Panc1 (cell line): ENCODE results near the gene DYNC2LI1. TPM values are rescaled to one million over a fixed set of nuclear protein-coding genes. Genes with fewer than 3 reads are reported as not detected.

Experiments
- ATAC-seq: fragments of 200-7000 bp; cut with Tn5 transposase; 2 replicates; pipeline ENCODE4 v1.9.1; 2020; ENCODE audit warnings: mild to moderate bottlenecking, moderate library complexity
- BruUV-seq: library from RNA; stranded (reverse); fragments of 400-500 nt; replicated peaks from 2 replicates; lab custom pipeline; 2021; lab: Mats Ljungman, UMichigan
- CTCF ChIA-PET: fragments of 300-600 bp; sonication (Branson Sonifier 250); formaldehyde crosslinking; loops from one replicate; lab custom pipeline; 2022; ENCODE audit warnings: antibody characterized with exemption; lab: Charles Lee
- POLR2A ChIA-PET: fragments of 300-600 bp; sonication (Branson Sonifier 250); formaldehyde crosslinking; loops from one replicate; lab custom pipeline; 2022; ENCODE audit warnings: antibody characterized with exemption; lab: Charles Lee
- DNase-seq: peaks from one replicate; pipeline ENCODE4 v3.0.0-alpha.2; 2010; ENCODE audit warnings: low read depth, low spot score
- H3K27ac ChIP-seq: 2 replicates; pipeline ENCODE4 v1.5.1; 2011; ENCODE audit warnings: mild to moderate bottlenecking, low read length, inconsistent platforms
- H3K27me3 ChIP-seq: fragments of 200-500 bp; sonication (Bioruptor generic); 2 replicates; pipeline ENCODE4 v1.6.0; 2014; ENCODE audit warnings: low read length, inconsistent platforms; ENCODE audit not compliant: control insufficient read depth, insufficient read depth
- H3K36me3 ChIP-seq: fragments of 200-500 bp; sonication (Bioruptor generic); 2 replicates; pipeline ENCODE4 v1.5.1; 2014; ENCODE audit warnings: inconsistent platforms, mild to moderate bottlenecking, low read length, moderate library complexity; ENCODE audit not compliant: control insufficient read depth, insufficient read depth
- H3K4me1 ChIP-seq: 2 replicates; pipeline ENCODE4 v1.5.1; 2011; ENCODE audit warnings: inconsistent platforms, mild to moderate bottlenecking, low read length, moderate library complexity; ENCODE audit not compliant: control insufficient read depth, insufficient read depth
- H3K4me3 ChIP-seq, 2 experiments: 2 replicates each; pipeline ENCODE4 v1.5.1; 2011 to 2012; ENCODE audit warnings: low read depth in 2 of 2, low read length in 2 of 2, mild to moderate bottlenecking in 2 of 2, inconsistent platforms in 1 of 2, moderate library complexity in 1 of 2
- H3K9me3 ChIP-seq: fragments of 200-500 bp; sonication (Bioruptor generic); 2 replicates; pipeline ENCODE4 v1.5.1; 2014; ENCODE audit warnings: low read depth, mild to moderate bottlenecking, inconsistent platforms, low read length, moderate library complexity; ENCODE audit not compliant: control insufficient read depth, insufficient read depth
- CTCF ChIP-seq: fragments of 450-650 bp; IDR thresholded peaks from 2 replicates; pipeline ENCODE4 v1.5.1; 2017; ENCODE audit warnings: mild to moderate bottlenecking
- POLR2AphosphoS5 ChIP-seq: IDR thresholded peaks from 2 replicates; pipeline ENCODE4 v1.6.1; 2012; ENCODE audit warnings: mild to moderate bottlenecking, low read depth, low read length, moderate library complexity
- REST ChIP-seq, 2 experiments: IDR thresholded peaks; 2 replicates each; pipeline ENCODE4 v1.6.1; 2011 to 2012; ENCODE audit warnings: low read depth in 2 of 2, control low read depth in 1 of 2, low read length in 1 of 2, mild to moderate bottlenecking in 1 of 2, moderate library complexity in 1 of 2; ENCODE audit not compliant: insufficient read depth in 1 of 2
- SIN3A ChIP-seq: IDR thresholded peaks from 2 replicates; pipeline ENCODE4 v1.6.1; 2012; ENCODE audit warnings: low read depth, mild to moderate bottlenecking, low read length, moderate library complexity, borderline replicate concordance; ENCODE audit not compliant: insufficient read depth
- TCF7L2 ChIP-seq: IDR thresholded peaks from 2 replicates; pipeline ENCODE4 v1.6.1; 2011; ENCODE audit warnings: mild to moderate bottlenecking, low read depth, low read length, inconsistent platforms
- in situ Hi-C: cut with HindIII; loops from 2 replicates; pipeline ENCODE4 v1.10.0; 2016; ENCODE audit warnings: low sequenced_read_pairs, low pct_unique_long_range_greater_than_20kb
- intact Hi-C: fragments of 100-400 bp; cut with micrococcal nuclease; formaldehyde crosslinking; loops from one replicate; pipeline ENCODE4 v1.10.0; 2022; ENCODE audit not compliant: unreplicated experiment
- total RNA-seq: library from RNA; stranded (reverse); gene quantifications from one replicate; pipeline ENCODE4 v1.2.1, GENCODE V29; 2021; ENCODE audit not compliant: unreplicated experiment

Gene DYNC2LI1
- total RNA-seq, 1 experiment from 2014 or later: 8.5 TPM

DNA sequence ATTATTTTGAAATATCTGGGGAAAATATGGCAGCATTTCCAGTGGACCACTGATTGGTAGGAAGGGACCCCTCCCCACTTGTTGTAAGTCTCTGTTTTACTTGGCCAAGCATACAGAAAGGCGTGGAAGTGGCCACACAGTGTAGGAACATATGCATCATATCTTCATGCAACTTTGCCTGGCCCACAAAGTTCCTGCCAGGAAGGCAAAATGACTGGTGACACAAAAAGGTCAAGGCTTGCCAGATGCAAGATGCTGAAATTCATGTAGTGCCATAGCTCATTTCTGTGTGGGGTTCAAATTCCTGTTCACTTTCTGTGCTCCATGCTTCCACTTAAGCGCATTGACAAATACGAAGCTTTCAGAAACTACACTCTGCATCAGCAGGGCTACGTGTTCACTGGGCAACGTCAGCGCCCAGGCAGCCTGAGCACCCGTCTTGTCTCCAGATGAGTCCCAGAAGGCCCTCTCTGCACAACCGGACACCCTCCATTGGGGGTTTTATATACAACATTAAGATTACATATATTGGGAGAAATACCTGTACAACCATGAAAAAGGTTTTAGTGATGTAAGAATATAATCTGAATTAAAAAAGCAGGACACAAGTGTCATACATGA, 3.6 kb downstream of the DYNC2LI1 start:
- no peak overlapping the region for H3K4me3 ChIP-seq
- POLR2A ChIA-PET: no interaction called here
- in situ Hi-C loops (no loop called here), intact Hi-C loops (loop anchor here (10.0 kb wide), 1 partner anchor 163 kb away; no protein-coding TSS in a partner anchor)
- no TSS peak for BruUV-seq
- H3K9me3 ChIP-seq: no peaks in the 10 kb centered on the region
- CTCF ChIA-PET: no interaction called here
- TF ChIP-seq POLR2AphosphoS5: no peak
- TF ChIP-seq REST (IDR thresholded peaks at IDR 0.05; ENCODE audit: insufficient read depth in 1 of 2, low read depth in 2 of 2, low read length in 1 of 2): no peak
- TF ChIP-seq TCF7L2: no peak
- TF ChIP-seq CTCF: no peak
- no peak for TF ChIP-seq SIN3A
- no peak for DNase-seq
- no peak overlapping the region for H3K27ac ChIP-seq
- H3K4me1 ChIP-seq: peaks cover 4% of the 10 kb centered on the region; the same call in 1 of the 2 replicates
- ATAC-seq: no peak
- no peaks in the 10 kb centered on the region for H3K36me3 ChIP-seq
- H3K27me3 ChIP-seq: no peaks in the 10 kb centered on the region

- no peak for TF ChIP-seq CTCF
- in situ Hi-C loops: no loop called here
- POLR2A ChIA-PET: no interaction called here
- intact Hi-C loops: loop anchor here (10.0 kb wide), 1 partner anchor 163 kb away; no protein-coding TSS in a partner anchor
- H3K9me3 ChIP-seq: no peaks in the 10 kb centered on the region
- CTCF ChIA-PET: no interaction called here
- H3K4me3 ChIP-seq: no peak overlapping the region
- DNase-seq (no peak), ATAC-seq (no peak)
- no peak overlapping the region for H3K27ac ChIP-seq
- no peaks in the 10 kb centered on the region for H3K27me3 ChIP-seq
- no peaks in the 10 kb centered on the region for H3K36me3 ChIP-seq
- peaks cover 4% of the 10 kb centered on the region; the same call in 1 of the 2 replicates for H3K4me1 ChIP-seq
- BruUV-seq: no TSS peak
These were observed 4.4 kb downstream of the DYNC2LI1 start for GRCh38 chr2:43778233-43778632.
